Chondrocyte (in vitro differentiated cells): ENCODE measurements around the gene NOC4L. TPM values are rescaled to one million over a fixed set of nuclear protein-coding genes. Genes with fewer than 3 reads are reported as not detected.

ENCODE experiments used
- DNase-seq: peaks from one replicate; pipeline ENCODE4 v3.0.0; 2021; ENCODE audit warnings: mixed read lengths, low spot score
- H3K27ac Mint-ChIP-seq: one replicate; pipeline ENCODE4 v1.8.0; 2021; ENCODE audit warnings: mild to moderate bottlenecking, moderate library complexity, mixed read lengths; ENCODE audit not compliant: unreplicated experiment
- H3K27me3 Mint-ChIP-seq: 2 replicates; pipeline ENCODE4 v1.8.0; 2021; ENCODE audit warnings: low read depth, mixed read lengths
- H3K36me3 Mint-ChIP-seq: 2 replicates; pipeline ENCODE4 v1.8.0; 2021; ENCODE audit warnings: low read depth, mixed read lengths
- H3K4me1 Mint-ChIP-seq: 2 replicates; pipeline ENCODE4 v1.8.0; 2021; ENCODE audit warnings: low read depth, mild to moderate bottlenecking, mixed read lengths
- H3K4me3 Mint-ChIP-seq: one replicate; pipeline ENCODE4 v1.8.0; 2021; ENCODE audit warnings: mild to moderate bottlenecking, moderate library complexity, mixed read lengths; ENCODE audit not compliant: unreplicated experiment
- H3K9me3 Mint-ChIP-seq: 2 replicates; pipeline ENCODE4 v1.8.0; 2021; ENCODE audit warnings: low read depth, mixed read lengths
- total RNA-seq: library from RNA; stranded (reverse); gene quantifications from 3 replicates; pipeline ENCODE4 v1.2.1, GENCODE V29; 2021
- TF ChIP-seq, protein P1 (sequence below): fragments of 200-600 bp; sonication (generic); IDR thresholded peaks from 2 replicates; pipeline ENCODE4 v1.5.0; 2021; ENCODE audit warnings: antibody characterized with exemption, mild to moderate bottlenecking, moderate library complexity

The NOC4L gene
- total RNA-seq, 1 donor from 2014 or later: 16.0 TPM

DNA sequence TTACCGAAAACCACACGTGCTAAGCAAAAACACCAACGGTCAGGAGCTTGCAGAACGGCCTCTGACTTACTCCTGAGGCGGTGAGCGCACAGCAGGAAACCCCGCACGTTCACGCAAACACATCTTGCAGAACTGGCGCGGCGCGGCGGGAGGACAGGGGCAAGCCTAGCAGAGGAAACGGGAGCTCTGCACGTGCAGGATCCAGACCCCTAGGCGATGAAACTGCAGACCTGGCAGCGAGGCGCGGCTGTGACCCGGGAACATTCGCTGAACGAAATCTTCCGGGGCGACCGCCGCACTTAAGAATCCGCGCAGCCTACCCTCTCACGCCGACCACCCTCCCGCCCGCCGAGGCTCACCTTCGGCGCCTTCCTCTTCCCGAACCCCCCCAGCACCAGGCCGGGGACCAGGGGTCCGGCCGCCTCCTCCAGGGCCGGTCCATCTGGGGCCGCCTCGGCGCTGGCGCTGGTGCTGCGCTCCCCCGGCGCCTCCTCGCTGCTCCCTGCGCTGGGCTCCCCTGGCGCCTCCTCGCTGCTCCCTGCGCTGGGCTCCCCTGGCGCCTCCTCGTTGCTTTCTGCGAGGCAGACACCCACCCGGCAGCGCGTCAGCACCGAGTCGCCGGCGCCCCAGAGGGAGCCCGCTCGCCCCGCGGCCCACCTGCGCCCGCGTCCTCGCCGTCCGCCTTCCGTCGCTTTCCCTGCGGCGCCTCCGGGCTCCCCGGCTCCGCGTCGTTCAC is 753 bp upstream of the NOC4L start:
- DNase-seq: peak; percentile 86
- Mint-ChIP-seq H3K27me3 (no peaks in the 10 kb centered on the region), H3K27ac (peak overlapping the region; percentile 8), H3K4me1 (peaks cover 28% of the 10 kb centered on the region), H3K36me3 (peaks cover 7% of the 10 kb centered on the region), H3K9me3 (no peaks in the 10 kb centered on the region), H3K4me3 (peak overlapping the region; percentile 73)
- TF ChIP-seq, protein P1, sequence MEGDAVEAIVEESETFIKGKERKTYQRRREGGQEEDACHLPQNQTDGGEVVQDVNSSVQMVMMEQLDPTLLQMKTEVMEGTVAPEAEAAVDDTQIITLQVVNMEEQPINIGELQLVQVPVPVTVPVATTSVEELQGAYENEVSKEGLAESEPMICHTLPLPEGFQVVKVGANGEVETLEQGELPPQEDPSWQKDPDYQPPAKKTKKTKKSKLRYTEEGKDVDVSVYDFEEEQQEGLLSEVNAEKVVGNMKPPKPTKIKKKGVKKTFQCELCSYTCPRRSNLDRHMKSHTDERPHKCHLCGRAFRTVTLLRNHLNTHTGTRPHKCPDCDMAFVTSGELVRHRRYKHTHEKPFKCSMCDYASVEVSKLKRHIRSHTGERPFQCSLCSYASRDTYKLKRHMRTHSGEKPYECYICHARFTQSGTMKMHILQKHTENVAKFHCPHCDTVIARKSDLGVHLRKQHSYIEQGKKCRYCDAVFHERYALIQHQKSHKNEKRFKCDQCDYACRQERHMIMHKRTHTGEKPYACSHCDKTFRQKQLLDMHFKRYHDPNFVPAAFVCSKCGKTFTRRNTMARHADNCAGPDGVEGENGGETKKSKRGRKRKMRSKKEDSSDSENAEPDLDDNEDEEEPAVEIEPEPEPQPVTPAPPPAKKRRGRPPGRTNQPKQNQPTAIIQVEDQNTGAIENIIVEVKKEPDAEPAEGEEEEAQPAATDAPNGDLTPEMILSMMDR: no peak

GRCh38 chr12:132144810-132145168 is 532 bp downstream of the NOC4L start:
- TF ChIP-seq, protein P1: no peak
- Mint-ChIP-seq H3K27me3 (no peaks in the 10 kb centered on the region), H3K27ac (peak overlapping the region; percentile 27)

GRCh38 chr12:132145334-132145733 is 1.1 kb downstream of the NOC4L start:
- H3K4me3 Mint-ChIP-seq: peak overlapping the region; percentile 79
- H3K36me3 Mint-ChIP-seq: no peaks in the 10 kb centered on the region
- DNase-seq: no peak
- no peaks in the 10 kb centered on the region for H3K9me3 Mint-ChIP-seq
- no peaks in the 10 kb centered on the region for H3K27me3 Mint-ChIP-seq
- H3K27ac Mint-ChIP-seq: no peak overlapping the region
- H3K4me1 Mint-ChIP-seq: peaks cover 28% of the 10 kb centered on the region
- TF ChIP-seq, protein P1: no peak

More at GRCh38 chr12:132144810-132145168, 532 bp downstream of the NOC4L start:
- peaks cover 2% of the 10 kb centered on the region for H3K36me3 Mint-ChIP-seq
- H3K4me1 Mint-ChIP-seq: peaks cover 28% of the 10 kb centered on the region
- no peak for DNase-seq
- peak overlapping the region; percentile 79 for H3K4me3 Mint-ChIP-seq
- H3K9me3 Mint-ChIP-seq: no peaks in the 10 kb centered on the region

DNA sequence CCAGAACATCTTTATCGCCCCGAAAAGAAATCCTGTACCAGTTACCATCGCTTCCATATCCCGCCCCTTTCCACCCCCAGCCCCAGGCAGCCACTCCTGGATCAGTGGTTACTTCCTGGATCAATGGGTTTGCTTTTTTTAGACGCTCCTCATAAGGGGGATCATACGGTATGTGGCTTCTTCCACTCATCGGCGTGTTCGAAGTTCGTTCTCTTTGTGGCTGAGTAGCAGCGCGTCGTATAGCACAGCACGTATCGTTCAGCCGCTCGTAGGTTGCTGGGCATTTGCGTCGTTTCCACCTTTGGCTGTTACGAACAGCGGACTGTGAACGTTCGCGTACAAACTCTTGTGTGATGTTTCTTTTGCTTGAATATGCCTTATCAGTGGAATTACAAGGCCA is 1.8 kb downstream of the NOC4L start:
- Mint-ChIP-seq H3K27ac (no peak overlapping the region), H3K4me3 (peak overlapping the region; percentile 51), H3K9me3 (no peaks in the 10 kb centered on the region), H3K4me1 (peaks cover 28% of the 10 kb centered on the region), H3K36me3 (no peaks in the 10 kb centered on the region), H3K27me3 (no peaks in the 10 kb centered on the region)
- DNase-seq: no peak
- TF ChIP-seq, protein P1: no peak

GRCh38 chr12:132146772-132147422 is 2.6 kb downstream of the NOC4L start:
- TF ChIP-seq, protein P1: no peak
- H3K4me3 Mint-ChIP-seq: no peak overlapping the region
- H3K27me3 Mint-ChIP-seq: no peaks in the 10 kb centered on the region
- DNase-seq: no peak
- no peaks in the 10 kb centered on the region for H3K9me3 Mint-ChIP-seq
- H3K36me3 Mint-ChIP-seq: no peaks in the 10 kb centered on the region
- no peak overlapping the region for H3K27ac Mint-ChIP-seq
- peaks cover 28% of the 10 kb centered on the region for H3K4me1 Mint-ChIP-seq
